CD4-positive, alpha-beta T cell (primary cell): ENCODE results near the gene AEBP1. TPM values are rescaled to one million over a fixed set of nuclear protein-coding genes. Genes with fewer than 3 reads are reported as not detected.

ENCODE experiments used
- ATAC-seq: fragments of 200-7000 bp; cut with Tn5 transposase; one replicate; pipeline ENCODE4 v1.10.0; 2022; ENCODE audit warnings: mild to moderate bottlenecking; ENCODE audit not compliant: poor library complexity
- CTCF ChIA-PET: fragments of 350-600 bp; sonication (Branson Sonifier 250); formaldehyde crosslinking; loops from one replicate; lab custom pipeline; 2021; ENCODE audit warnings: antibody characterized with exemption, inconsistent platforms; lab: Charles Lee
- POLR2A ChIA-PET: fragments of 350-600 bp; sonication (Branson Sonifier 250); formaldehyde crosslinking; loops from one replicate; lab custom pipeline; 2021; ENCODE audit warnings: antibody characterized with exemption, inconsistent platforms; lab: Charles Lee
- DNase-seq, 14 experiments: peaks; one replicate each; pipeline ENCODE4 v3.0.0-alpha.2; 2013 to 2020; ENCODE audit warnings: mixed read lengths in 2 of 14
- H3K27ac ChIP-seq, 2 donors: one replicate each; pipeline versions ENCODE4 v1.5.1 to v1.7.0; 2013; ENCODE audit warnings: low read length in 2 of 2, low read depth in 1 of 2, mild to moderate bottlenecking in 1 of 2
- H3K27me3 ChIP-seq, 2 experiments: 1 replicate in 1 of 2; 2 replicates in 1 of 2; pipeline versions ENCODE4 v1.6.1 to v1.7.0; 2013; ENCODE audit warnings: low read length in 2 of 2, control low read depth in 1 of 2, mild to moderate bottlenecking in 1 of 2, moderate library complexity in 1 of 2; ENCODE audit not compliant: insufficient read depth in 2 of 2, control insufficient read depth in 1 of 2
- H3K36me3 ChIP-seq: one replicate; pipeline ENCODE4 v1.6.1; 2013; ENCODE audit warnings: low read length, control low read depth; ENCODE audit not compliant: insufficient read depth
- H3K4me1 ChIP-seq: one replicate; pipeline ENCODE4 v1.6.1; 2013; ENCODE audit warnings: low read length, control low read depth; ENCODE audit not compliant: insufficient read depth
- H3K4me3 ChIP-seq: one replicate; pipeline ENCODE4 v1.5.1; 2013; ENCODE audit warnings: mild to moderate bottlenecking, low read length, moderate library complexity
- H3K9me3 ChIP-seq, 2 experiments: 1 replicate in 1 of 2; 2 replicates in 1 of 2; pipeline versions ENCODE4 v1.6.1 to v1.7.0; 2013; ENCODE audit warnings: low read length in 2 of 2, mild to moderate bottlenecking in 2 of 2, control low read depth in 1 of 2, moderate library complexity in 1 of 2; ENCODE audit not compliant: control insufficient read depth in 1 of 2, insufficient read depth in 1 of 2
- H3K27ac Mint-ChIP-seq: one replicate; pipeline ENCODE4 v1.8.0; 2020; ENCODE audit warnings: mixed read lengths
- H3K27me3 Mint-ChIP-seq: one replicate; pipeline ENCODE4 v1.8.0; 2021; ENCODE audit warnings: mixed read lengths
- H3K36me3 Mint-ChIP-seq: one replicate; pipeline ENCODE4 v1.8.0; 2021; ENCODE audit warnings: low read depth, mixed read lengths
- H3K4me1 Mint-ChIP-seq: one replicate; pipeline ENCODE4 v1.8.0; 2021; ENCODE audit warnings: low read depth, mixed read lengths
- H3K4me3 Mint-ChIP-seq: one replicate; pipeline ENCODE4 v1.8.0; 2020; ENCODE audit warnings: mild to moderate bottlenecking, mixed read lengths
- H3K9me3 Mint-ChIP-seq: one replicate; pipeline ENCODE4 v1.8.0; 2020; ENCODE audit warnings: mixed read lengths
- intact Hi-C, 2 experiments: fragments of 100-400 bp; cut with DNase I in 1 of 2; cut with micrococcal nuclease in 1 of 2; formaldehyde crosslinking; loops; one replicate each; pipeline versions ENCODE4 v1.15.1 to v1.9.0; 2023 to 2025; cut with DNase I, micrococcal nuclease
- total RNA-seq, 174 experiments: library from RNA in 2 of 174; stranded (reverse) in 2 of 174; gene quantifications; one replicate each; pipeline ENCODE4 v1.2.3 and lab custom pipeline; 2021 to 2026
- TF ChIP-seq, protein P1 (sequence below): fragments of 200-600 bp; IDR thresholded peaks from one replicate; pipeline ENCODE4 v1.8.0; 2022; ENCODE audit warnings: antibody characterized with exemption, mild to moderate bottlenecking

Gene AEBP1
- total RNA-seq, 2 experiments from 2014 or later = 20.3 to 21.3 TPM

GRCh38 chr7:44149571-44150465 is 45.7 kb downstream of the AEBP1 start:
- Mint-ChIP-seq H3K9me3 (no peaks in the 10 kb centered on the region), H3K4me1 (peaks cover 7% of the 10 kb centered on the region), H3K36me3 (no peaks in the 10 kb centered on the region), H3K4me3 (no peak overlapping the region), H3K27ac (no peak overlapping the region), H3K27me3 (no peaks in the 10 kb centered on the region)
- Histone ChIP-seq H3K4me1 (peaks cover 20% of the 10 kb centered on the region), H3K27ac (no peak overlapping the region), H3K36me3 (no peaks in the 10 kb centered on the region), H3K27me3 (peaks cover 0 to 8% of the 10 kb centered on the region in 2 experiments), H3K4me3 (no peak overlapping the region), H3K9me3 (peaks cover 0 to 11% of the 10 kb centered on the region in 2 experiments)
- ATAC-seq (no peak), DNase-seq (peak in 1 of 14 experiments; percentile 25)
- intact Hi-C loops = no loop called here
- TF ChIP-seq, protein P1, sequence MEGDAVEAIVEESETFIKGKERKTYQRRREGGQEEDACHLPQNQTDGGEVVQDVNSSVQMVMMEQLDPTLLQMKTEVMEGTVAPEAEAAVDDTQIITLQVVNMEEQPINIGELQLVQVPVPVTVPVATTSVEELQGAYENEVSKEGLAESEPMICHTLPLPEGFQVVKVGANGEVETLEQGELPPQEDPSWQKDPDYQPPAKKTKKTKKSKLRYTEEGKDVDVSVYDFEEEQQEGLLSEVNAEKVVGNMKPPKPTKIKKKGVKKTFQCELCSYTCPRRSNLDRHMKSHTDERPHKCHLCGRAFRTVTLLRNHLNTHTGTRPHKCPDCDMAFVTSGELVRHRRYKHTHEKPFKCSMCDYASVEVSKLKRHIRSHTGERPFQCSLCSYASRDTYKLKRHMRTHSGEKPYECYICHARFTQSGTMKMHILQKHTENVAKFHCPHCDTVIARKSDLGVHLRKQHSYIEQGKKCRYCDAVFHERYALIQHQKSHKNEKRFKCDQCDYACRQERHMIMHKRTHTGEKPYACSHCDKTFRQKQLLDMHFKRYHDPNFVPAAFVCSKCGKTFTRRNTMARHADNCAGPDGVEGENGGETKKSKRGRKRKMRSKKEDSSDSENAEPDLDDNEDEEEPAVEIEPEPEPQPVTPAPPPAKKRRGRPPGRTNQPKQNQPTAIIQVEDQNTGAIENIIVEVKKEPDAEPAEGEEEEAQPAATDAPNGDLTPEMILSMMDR = no peak
- ChIA-PET CTCF (no interaction called here), POLR2A (no interaction called here)

GRCh38 chr7:44150466-44150832 is 46.3 kb downstream of the AEBP1 start:
- intact Hi-C loops = no loop called here
- peaks cover 13% of the 10 kb centered on the region for H3K4me1 ChIP-seq
- H3K27me3 ChIP-seq = peaks cover 0 to 4% of the 10 kb centered on the region in 2 experiments
- Mint-ChIP-seq H3K9me3 (no peaks in the 10 kb centered on the region), H3K27ac (no peak overlapping the region), H3K4me3 (no peak overlapping the region), H3K36me3 (no peaks in the 10 kb centered on the region), H3K4me1 (peaks cover 2% of the 10 kb centered on the region), H3K27me3 (no peaks in the 10 kb centered on the region)
- CTCF ChIA-PET = no interaction called here
- H3K36me3 ChIP-seq = no peaks in the 10 kb centered on the region
- POLR2A ChIA-PET = no interaction called here
- DNase-seq (no peak), ATAC-seq (no peak)
- TF ChIP-seq, protein P1 = no peak
- no peak overlapping the region for H3K4me3 ChIP-seq
- H3K27ac ChIP-seq = no peak overlapping the region
- H3K9me3 ChIP-seq = peaks cover 0 to 5% of the 10 kb centered on the region in 2 experiments

- H3K9me3 ChIP-seq = no peaks in the 10 kb centered on the region
- CTCF ChIA-PET = no interaction called here
- Mint-ChIP-seq H3K27ac (no peak overlapping the region), H3K27me3 (no peaks in the 10 kb centered on the region), H3K4me3 (no peak overlapping the region), H3K9me3 (no peaks in the 10 kb centered on the region), H3K36me3 (no peaks in the 10 kb centered on the region), H3K4me1 (no peaks in the 10 kb centered on the region)
- DNase-seq (no peak), ATAC-seq (no peak)
- no peaks in the 10 kb centered on the region for H3K27me3 ChIP-seq
- H3K27ac ChIP-seq = no peak overlapping the region
- POLR2A ChIA-PET = no interaction called here
- no peaks in the 10 kb centered on the region for H3K36me3 ChIP-seq
- intact Hi-C loops = no loop called here
- TF ChIP-seq, protein P1 = no peak
- no peak overlapping the region for H3K4me3 ChIP-seq
- H3K4me1 ChIP-seq = peaks cover 7% of the 10 kb centered on the region
These were observed 47.1 kb downstream of the AEBP1 start for GRCh38 chr7:44150966-44151941.
